ENCODE results near the gene IL1B. TPM values are rescaled to one million over a fixed set of nuclear protein-coding genes. Genes with fewer than 3 reads are reported as not detected.

The IL1B gene
- total and polyA plus RNA-seq, 2 of the 8 experiments (the other 6 are each of a cell fraction or from before 2014, with no cell fraction given): not detected

- no peak overlapping the region for H2BK120ac ChIP-seq (replicated peaks; ENCODE audit: low read depth, low read length)
- no peaks in the 10 kb centered on the region for H3K23me2 ChIP-seq (ENCODE audit: low read depth, low read length)
- H3K4ac ChIP-seq (replicated peaks; ENCODE audit: insufficient read length, low read depth, low read length): no peak overlapping the region
- no peak overlapping the region for H2BK15ac ChIP-seq (ENCODE audit: low read length)
- no peaks in the 10 kb centered on the region; the same call in 1 of the 2 replicates for H3K79me1 ChIP-seq (ENCODE audit: low read depth, low read length)
- H3K18ac ChIP-seq (ENCODE audit: extremely low read depth, low read length): no peak overlapping the region
- no peak overlapping the region for H3K9ac ChIP-seq (replicated peaks in 1 of 4; ENCODE audit: extremely low read depth in 1 of 4, low read depth in 3 of 4, low read length in 3 of 4)
- H4K20me1 ChIP-seq (replicated peaks in 1 of 2; ENCODE audit: control insufficient read depth in 1 of 2, insufficient read depth in 2 of 2, low read length in 2 of 2): no peaks in the 10 kb centered on the region
- no peak overlapping the region for H2BK5ac ChIP-seq (ENCODE audit: low read depth, low read length)
- ChIA-PET CTCF (ENCODE audit: partially characterized antibody) (interaction anchor here (0.6 to 9.7 kb wide), 3 partner anchors 62 to 158 kb away, joined by 3 to 178 read pairs (median 3); no protein-coding TSS in a partner anchor), POLR2A (ENCODE audit: partially characterized antibody) (no interaction called here)
- FAIRE-seq (no peak), DNase-seq (ENCODE audit: low read depth in 1 of 2, low spot score in 2 of 2) (no peak)
- H3K79me2 ChIP-seq (ENCODE audit: control insufficient read depth in 1 of 2, insufficient read depth in 2 of 2, low read length in 2 of 2): no peaks in the 10 kb centered on the region
- no peak overlapping the region for H3K14ac ChIP-seq (ENCODE audit: insufficient read length)
- H3K36me3 ChIP-seq (ENCODE audit: control insufficient read depth in 2 of 4, insufficient read depth in 4 of 4, low read length in 3 of 4): no peaks in the 10 kb centered on the region
- no peak overlapping the region for H3K27ac ChIP-seq (ENCODE audit: low read depth, low read length)
- H3K23ac ChIP-seq (ENCODE audit: insufficient read length): no peak overlapping the region
- no peaks in the 10 kb centered on the region for H3K9me3 ChIP-seq (ENCODE audit: insufficient read depth in 2 of 2, low read depth in 1 of 2, low read length in 1 of 2)
- H3K4me1 ChIP-seq (replicated peaks in 1 of 4; ENCODE audit: control insufficient read depth in 3 of 4, insufficient read depth in 4 of 4, low read length in 3 of 4): 0 out of 7 replicates have a peak, but pooled peaks cover 0 to 2% (median 0%) of the 10 kb centered on the region in 4 experiments
- no peak overlapping the region for H2BK20ac ChIP-seq (ENCODE audit: low read length)
- TF ChIP-seq KDM1A (IDR thresholded peaks at IDR 0.05; ENCODE audit: borderline replicate concordance, low read length): no peak
- no peak for TF ChIP-seq SP4 (IDR thresholded peaks at IDR 0.05; ENCODE audit: low read length)
- no peak for TF ChIP-seq ASH2L (IDR thresholded peaks at IDR 0.05; ENCODE audit: low read length)
- no peak for TF ChIP-seq EP300 (IDR thresholded peaks at IDR 0.05; ENCODE audit: borderline replicate concordance in 1 of 2, low read depth in 2 of 2, low read length in 2 of 2)
- no peak for TF ChIP-seq CHD1 (IDR thresholded peaks at IDR 0.05; ENCODE audit: low read depth, low read length)
- no peak for TF ChIP-seq HDAC6 (IDR thresholded peaks at IDR 0.05; ENCODE audit: low read depth, low read length)
- TF ChIP-seq KDM5A (IDR thresholded peaks at IDR 0.05; ENCODE audit: low read length): no peak
- H3K27me3 ChIP-seq (replicated peaks in 1 of 4; ENCODE audit: control insufficient read depth in 3 of 4, extremely low read depth in 1 of 4, insufficient read depth in 3 of 4, low read length in 3 of 4): 0 out of 7 replicates have a peak, but pooled peaks cover 0 to 2% (median 0%) of the 10 kb centered on the region in 4 experiments
- H4K8ac ChIP-seq (ENCODE audit: extremely low read depth, insufficient read depth, low read length): no peak overlapping the region
- WGBS, 2 experiments (ENCODE audit: extremely low coverage in 1 of 2, insufficient coverage in 1 of 2, insufficient read length in 1 of 2, insufficient replicate concordance in 2 of 2, low coverage in 1 of 2, low lambda C conversion rate in 2 of 2, missing lambda C conversion rate in 1 of 2): 91% methylated on average over 6 of the region's 6 CpGs; no CpG with 5 or more reads in 1 of the 2 experiments
- H2BK12ac ChIP-seq (ENCODE audit: low read depth, low read length): no peak overlapping the region
- H3K4me3 ChIP-seq (ENCODE audit: extremely low read depth in 1 of 4, insufficient read depth in 2 of 4, low read depth in 3 of 4, low read length in 4 of 4): no peak overlapping the region
- no peak overlapping the region for H4K5ac ChIP-seq (ENCODE audit: insufficient read length, low read depth, low read length)
- H2AFZ ChIP-seq (ENCODE audit: low read length): no peak overlapping the region
- no peak overlapping the region for H3K4me2 ChIP-seq (ENCODE audit: insufficient read depth in 1 of 2, low read depth in 2 of 2, low read length in 2 of 2)
- H2AK5ac ChIP-seq (ENCODE audit: low read depth, low read length): no peak overlapping the region
- H3K56ac ChIP-seq (replicated peaks; ENCODE audit: insufficient read length, low read depth, low read length): no peak overlapping the region
- H4K91ac ChIP-seq (replicated peaks; ENCODE audit: insufficient read length, low read length): no peak overlapping the region
Observed at GRCh38 chr2:112879491-112880041, 43.0 kb upstream of the IL1B start.

Data from H1 (cell line).